Fibroblast of upper back skin (primary cell): ENCODE measurements around the gene C11orf86.
A peak's percentile ranks its signal among the peaks of the same experiment; 100 is the strongest.
"Not testable (repeated sequence)": the region's sequence is repeated elsewhere in the genome, so short reads cannot be mapped to it uniquely, and the experiment has no call there.

Experiments
- DNase-seq: peaks from one replicate; pipeline ENCODE4 v3.0.0-alpha.2; 2013

The C11orf86 gene

DNA sequence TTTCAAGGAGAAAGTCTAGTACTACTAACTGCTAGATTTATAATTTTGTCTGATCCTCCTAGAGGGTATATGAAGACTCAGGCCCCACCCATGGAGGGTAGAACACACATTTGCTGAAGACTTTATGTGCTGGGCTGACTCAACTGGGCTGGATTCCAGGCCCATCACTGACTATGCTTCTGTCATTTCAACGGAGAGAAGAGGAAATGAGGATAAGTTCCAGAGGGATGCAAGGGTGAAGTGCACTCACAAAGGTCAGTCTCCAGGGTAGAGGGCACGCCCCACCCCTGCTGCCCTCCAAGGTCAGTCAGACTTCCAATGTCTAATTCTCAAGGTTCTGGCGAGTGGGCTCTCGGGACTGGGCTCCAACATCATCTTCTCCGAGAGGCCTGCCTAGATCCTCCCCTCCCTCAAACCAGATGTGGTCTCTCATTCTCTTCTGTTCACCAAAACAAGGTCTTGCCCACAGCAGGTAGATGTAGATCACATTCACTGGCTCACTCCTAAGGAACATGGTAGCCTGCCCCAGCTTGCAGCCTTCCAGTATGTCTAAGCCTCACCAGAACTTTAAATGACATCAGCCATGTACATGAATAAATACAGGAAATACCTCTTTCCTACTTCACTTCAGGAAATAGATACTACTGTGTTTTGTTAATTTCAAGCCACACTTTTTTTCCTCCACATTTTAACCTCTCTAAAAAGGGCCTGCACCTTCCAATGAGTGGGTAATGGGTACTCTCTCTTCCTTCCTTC is 7.3 kb upstream of the C11orf86 start:
- peak; percentile 90 for DNase-seq

GRCh38 chr11:66969584-66970225 is 5.4 kb upstream of the C11orf86 start:
- peak; percentile 95 for DNase-seq

DNA sequence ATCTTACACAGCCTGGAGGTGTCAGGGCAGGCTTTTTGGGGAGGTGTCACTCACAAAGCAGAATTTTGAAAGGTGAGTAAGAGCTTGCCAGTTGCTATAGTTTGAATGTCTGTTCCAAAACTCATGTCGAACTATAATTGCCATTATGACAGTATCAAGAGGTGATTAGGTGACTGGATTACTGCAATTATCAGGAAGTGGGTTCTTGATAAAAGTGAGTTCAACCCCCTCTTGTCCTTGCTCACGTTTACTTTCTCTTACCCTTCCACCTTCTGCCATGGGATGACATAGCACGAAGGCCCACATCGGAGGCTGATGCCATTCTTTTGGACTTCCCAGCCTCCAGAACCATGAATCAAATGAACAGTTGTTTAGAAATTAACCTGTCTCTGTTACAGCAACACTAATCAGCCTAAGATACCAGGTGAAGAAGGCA is 4.7 kb upstream of the C11orf86 start:
- no peak for DNase-seq

GRCh38 chr11:66970807-66971442 is 4.2 kb upstream of the C11orf86 start:
- peak; percentile 99 for DNase-seq

DNA sequence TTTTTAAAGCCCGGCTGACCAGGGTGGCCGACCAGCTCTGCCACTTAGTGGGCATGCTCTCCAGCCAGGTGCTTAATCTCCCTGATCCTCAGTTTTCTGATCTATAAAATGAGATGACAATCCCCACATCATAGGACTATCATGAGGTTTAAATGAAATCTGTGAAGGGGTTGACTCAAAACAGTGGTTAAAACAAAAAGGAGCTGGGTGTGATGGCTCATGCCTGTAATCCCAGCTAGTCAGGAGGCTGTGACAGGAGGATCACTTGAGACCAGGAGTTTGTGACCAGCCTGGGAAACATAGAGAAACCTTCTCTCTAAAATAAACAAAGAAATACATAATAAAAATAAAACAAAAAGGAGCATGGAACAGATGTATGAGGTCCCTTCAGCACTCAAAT is 3.6 kb upstream of the C11orf86 start:
- DNase-seq, result no peak

GRCh38 chr11:66973956-66974580 is 1.0 kb upstream of the C11orf86 start:
- DNase-seq, result peak; percentile 77

DNA sequence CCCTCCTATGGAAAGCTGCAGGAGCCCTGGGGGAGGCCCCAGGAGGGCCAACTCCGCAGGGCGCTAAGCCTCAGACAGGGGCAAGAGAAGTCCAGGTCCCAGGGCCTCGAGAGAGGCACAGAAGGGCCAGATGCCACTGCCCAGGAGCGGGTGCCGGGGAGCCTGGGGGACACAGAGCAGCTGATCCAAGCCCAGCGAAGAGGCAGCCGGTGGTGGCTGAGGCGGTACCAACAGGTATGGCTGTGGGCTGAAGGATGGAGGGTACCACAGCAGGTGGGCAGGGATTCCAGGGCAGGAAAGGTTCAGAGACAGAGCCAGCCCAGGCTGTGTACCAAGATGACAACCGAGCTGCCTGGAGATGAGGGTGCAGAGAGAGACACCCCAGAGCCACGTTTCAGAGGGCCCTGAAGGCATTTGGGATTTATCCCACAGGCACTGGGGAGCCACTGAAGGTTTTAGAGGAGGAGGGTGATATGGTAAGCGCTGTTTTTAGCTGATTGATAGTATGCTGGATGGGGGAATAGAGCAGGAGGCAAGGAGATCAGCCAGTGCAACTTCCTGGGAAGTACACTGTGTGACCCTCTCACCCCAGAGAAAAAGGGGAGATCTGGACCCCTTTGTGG is 412 bp downstream of the C11orf86 start:
- no peak for DNase-seq

- DNase-seq, result no peak
Measured at GRCh38 chr11:66976028-66976467, 944 bp downstream of the C11orf86 start.

DNA sequence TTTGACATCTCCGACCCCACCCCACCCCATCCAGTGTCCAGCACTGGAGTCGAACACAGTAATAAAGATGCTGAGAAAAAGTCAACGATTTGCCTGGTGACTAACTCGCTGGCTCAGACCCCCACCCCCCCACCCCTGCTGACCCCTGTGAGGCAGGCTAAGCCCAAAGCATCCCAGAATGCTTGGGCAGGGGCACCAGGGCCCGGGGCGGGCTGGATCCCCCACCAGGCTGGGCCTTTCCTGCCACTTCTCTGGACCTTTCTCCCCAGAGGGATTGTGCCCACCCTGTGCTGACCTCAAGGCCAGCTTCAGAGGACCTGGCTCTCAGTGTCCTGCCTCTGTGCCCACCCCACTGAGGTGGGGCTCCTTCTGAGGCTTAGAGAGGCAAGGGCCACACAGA is 1.8 kb downstream of the C11orf86 start:
- no peak for DNase-seq

DNA sequence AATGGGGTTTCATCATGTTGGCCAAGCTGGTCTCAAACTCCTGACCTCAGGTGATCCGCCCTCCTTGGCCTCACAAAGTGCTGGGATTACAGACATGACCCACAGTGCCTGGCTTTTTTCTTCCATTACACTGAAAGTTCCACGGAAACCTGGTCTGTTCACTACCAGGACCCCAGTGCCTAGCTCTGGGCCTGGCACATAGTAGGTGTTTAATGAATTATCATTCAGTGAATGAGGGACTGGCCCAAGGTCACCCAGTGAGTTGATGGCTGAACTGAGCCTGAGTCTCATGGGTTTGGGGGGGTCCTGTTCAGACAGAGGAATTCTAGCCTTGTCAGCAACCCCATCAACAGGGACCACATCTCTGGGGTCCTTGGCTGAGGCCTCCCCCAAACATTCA is 3.1 kb downstream of the C11orf86 start:
- DNase-seq, result no peak

DNA sequence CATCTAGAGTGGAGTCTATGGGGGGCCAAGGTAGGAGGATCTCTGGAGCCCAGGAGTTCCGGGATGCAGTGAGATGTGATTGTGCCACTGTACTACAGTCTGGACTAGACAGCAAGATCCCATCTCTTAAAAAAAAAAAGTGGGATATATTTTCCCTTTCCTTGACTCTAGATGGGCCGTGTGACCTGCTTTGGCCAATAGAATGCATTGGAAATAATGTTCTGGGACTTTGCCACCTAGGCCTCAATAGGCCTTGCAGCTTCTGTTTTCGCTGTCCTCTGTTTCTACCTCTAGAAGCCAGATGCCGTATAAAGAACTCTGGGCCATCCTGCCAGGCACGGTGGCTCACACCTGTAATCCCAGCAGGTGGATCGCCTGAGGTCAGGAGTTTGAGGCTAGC is 3.6 kb downstream of the C11orf86 start:
- DNase-seq, result no peak

GRCh38 chr11:66979336-66979980 is 4.4 kb downstream of the C11orf86 start:
- DNase-seq, result peak; percentile 49

DNA sequence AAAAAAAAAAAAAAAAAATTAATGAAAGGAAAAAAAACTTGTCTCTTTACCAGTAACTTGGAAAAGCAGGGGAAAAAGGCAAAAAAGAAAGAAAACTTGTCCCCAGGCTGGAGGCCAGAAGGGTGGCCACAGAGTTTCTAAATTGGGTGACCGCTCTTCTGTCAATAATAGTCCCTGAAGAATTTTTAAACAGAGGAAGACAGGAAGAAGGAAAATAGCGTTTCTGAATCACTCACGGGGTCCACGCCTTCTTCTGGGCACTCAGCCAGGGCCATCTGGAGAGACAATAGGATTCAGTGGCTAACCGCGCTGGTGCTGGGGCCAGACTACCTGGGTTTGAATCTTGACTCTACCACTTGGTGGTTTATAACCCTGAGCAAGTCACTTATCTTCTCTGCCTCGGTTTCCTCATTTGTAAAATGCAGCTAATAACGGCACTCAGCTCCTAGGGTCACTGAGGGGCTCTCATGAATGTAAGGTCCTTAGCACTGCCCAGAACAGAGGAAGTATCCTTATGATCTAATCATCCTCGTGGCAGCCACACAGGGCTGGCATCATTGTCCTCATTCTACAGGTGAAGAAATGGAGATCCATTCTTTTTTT is 7.0 kb downstream of the C11orf86 start:
- peak; percentile 95 for DNase-seq

- DNase-seq, result no peak
Measured at GRCh38 chr11:66983275-66983924, 8.3 kb downstream of the C11orf86 start.

DNA sequence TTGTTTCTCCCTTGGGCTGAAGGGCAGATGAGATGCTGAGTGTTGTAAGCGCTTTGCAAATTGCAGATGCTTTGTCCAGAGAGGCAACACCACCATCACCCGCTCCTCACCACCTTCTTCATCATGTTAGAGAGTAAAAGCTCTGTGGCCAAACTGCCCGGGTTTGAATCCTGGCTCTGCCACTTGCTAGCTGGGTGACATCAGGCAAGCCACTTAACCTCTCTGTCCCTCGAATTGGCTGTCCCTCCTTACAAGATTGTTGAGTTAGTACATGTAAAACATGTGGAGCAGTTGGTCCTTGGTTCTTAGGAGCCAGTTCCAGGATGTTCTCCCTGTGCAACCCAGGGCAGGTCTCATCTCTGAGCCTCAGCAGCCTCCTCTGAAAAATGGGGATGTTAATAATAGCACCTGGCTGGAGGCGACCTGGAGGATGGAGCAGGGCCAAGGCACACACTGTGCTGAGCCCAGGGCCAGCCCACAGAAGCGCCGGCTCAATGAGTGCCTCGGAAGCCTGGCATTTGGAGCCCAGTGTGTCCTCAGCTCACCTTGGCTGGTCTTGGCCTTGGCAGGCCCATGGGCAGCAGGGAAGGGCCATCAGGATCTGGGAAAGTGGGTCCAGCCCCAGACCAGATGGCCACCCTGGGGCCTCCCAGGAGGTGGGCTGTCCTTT is 10.5 kb downstream of the C11orf86 start:
- DNase-seq, result no peak

DNA sequence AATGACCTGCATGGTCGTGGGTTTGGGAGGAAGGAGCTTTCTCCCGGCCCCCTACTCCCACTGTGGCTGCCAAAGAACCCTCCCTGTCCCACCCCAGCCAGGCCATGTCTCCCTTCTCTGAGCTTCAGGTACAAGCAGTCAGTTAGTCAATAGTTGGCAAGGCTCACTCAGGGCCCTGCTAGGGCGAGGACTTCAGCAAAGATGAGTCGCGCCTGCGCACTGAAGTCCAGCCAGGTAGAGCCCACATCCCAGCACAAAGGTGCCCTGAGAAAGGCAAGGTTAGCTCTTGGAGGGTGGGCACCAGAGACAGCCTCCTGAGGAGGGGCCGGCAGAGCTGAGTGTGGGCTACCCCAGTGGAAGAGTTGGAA is 11.1 kb downstream of the C11orf86 start:
- DNase-seq, result no peak

GRCh38 chr11:66987158-66987620 is 12.1 kb downstream of the C11orf86 start:
- no peak for DNase-seq

- DNase-seq, result no peak
Measured at GRCh38 chr11:66987924-66988637, 13.0 kb downstream of the C11orf86 start.

DNA sequence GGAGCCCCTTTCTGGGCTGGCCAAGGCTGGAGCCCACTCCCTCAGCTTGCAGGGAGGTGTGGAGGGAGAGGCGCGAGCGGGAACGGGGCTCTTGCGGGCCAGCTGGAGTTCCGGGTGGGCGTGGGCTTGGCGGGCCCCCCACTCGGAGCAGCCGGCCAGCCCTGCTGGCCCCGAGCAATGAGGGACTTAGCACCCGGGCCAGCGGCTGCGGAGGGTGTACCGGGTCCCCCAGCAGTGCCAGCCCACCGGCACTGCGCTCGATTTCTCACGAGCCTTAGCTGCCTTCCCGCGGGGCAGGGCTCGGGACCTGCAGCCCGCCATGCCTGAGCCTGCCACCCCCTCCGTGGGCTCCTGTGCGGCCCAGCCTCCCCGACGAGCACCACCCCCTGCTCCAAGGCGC is 13.6 kb downstream of the C11orf86 start:
- not testable (repeated sequence) for DNase-seq

DNA sequence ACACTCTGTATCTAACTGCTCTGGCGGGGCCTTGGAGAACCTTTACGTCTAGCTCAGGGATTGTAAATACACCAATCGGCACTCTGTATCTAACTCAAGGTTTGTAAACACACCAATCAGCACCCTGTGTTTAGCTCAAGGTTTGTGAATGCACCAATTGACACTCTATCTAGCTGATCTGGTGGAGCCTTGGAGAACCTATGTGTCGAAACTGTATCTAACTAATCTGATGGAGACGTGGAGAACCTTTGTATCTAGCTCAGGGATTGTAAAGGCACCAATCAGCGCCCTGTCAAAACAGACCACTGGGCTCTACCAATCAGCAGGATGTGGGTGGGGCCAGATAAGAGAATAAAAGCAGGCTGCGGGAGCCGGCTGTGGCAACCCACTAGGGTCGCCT is 14.3 kb downstream of the C11orf86 start:
- DNase-seq, result not testable (repeated sequence)
